NCI-H2196 treated with DMSO at 0.1 percent for 48 hours (cell line): Measurements from ENCODE around the gene PALLD.
"Not testable (repeated sequence)": the region's sequence is repeated elsewhere in the genome, so short reads cannot be mapped to it uniquely, and the experiment has no call there.

Experiments used
- DNase-seq: peaks from one replicate; lab custom pipeline; 2025; ENCODE audit not compliant: unreplicated experiment; lab: John Stamatoyannopoulos, UW

The PALLD gene

DNA sequence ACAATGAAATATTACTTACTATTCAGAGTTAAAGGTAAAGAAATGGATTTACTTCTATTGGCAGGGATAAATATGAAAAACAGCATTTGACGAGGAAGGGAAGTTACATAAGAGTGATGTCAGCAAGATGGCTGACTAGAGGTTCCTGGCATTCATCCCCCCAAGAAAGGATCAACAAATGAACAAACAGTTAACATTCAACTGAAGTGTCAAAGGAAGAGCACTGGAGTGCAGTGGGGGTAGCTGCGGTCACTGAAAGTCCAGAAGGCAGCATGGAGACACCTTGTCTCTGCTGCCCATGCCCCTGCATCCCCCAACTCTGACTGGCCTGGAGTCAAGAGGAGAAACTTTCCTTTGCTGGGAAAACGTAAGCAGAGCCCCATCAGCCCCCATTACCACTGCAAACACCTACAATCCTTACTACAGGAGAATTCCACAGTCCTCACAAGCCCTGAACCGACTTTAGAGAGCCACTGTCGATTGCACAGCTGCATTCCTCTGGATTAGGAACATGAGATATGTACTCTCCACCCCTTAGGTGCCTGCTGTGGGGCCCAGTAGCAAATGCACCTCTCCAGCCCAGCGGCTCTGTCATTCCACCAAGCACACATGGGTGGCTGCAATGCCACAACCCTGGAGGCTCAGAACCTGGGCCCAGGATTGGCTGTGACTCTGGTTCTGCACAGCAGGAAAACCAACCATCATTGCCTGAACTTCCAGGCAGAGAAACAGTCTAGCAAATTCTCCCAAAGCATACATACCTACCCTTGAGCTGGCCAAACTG lies 433.8 kb downstream of the PALLD start:
- DNase-seq, result no peak

- DNase-seq, result no peak
These were observed 434.4 kb downstream of the PALLD start for GRCh38 chr4:168931215-168931650.

DNA sequence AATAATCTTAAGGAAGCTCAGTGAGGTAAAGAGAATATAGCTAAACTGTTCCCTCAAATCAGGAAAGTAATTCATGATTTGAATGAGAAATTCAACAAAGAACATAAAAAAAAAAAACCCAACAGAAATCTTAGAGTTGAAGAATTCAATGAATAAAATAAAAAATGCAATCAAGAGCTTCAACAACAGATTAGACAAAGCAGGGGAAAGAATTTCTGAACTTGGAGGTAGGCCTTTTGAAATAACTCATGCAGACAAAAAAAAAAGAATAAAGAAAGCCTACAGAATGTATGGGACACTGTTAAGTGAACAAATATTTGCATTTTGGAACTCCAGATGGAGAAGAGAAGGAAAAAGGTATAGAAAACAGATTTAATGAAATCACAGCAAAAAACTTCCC lies 435.3 kb downstream of the PALLD start:
- no peak for DNase-seq

- DNase-seq, result no peak
These were observed 436.6 kb downstream of the PALLD start for GRCh38 chr4:168933423-168933822.

DNA sequence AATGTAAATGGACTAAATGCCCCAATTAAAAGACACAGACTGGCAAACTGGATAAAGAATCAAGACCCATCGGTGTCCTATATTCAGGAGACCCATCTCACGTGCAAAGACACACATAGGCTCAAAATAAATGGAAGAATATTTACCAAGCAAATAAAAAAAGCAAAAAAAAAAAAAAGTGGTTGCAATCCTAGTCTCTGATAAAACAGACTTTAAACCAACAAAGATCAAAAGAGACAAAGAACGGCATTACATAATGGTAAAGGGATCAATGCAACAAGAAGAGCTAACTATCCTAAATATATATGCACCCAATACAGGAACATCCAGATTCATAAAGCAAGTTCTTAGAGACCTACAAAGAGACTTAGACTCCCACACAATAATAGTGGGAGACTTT lies 440.6 kb downstream of the PALLD start:
- DNase-seq, result not testable (repeated sequence)

DNA sequence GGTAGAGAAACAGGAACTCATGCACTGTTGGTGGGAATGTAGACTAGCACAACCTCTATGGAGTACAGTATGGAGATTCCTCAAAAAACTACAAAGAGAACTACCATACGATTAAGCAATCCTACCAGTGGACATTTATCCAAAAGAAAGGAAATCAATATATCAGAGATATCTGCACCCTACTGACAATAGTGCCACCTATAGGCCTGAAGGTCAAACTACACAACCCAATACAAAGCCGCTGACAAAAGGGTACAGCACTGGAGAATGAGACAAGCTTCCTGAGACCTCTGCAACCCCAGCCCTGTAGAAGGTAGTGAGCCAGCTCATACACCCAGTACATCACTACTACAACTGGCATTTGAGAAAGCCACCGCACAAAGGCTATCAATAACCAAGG lies 446.1 kb downstream of the PALLD start:
- no peak for DNase-seq

- DNase-seq, result no peak
These were observed 448.4 kb downstream of the PALLD start for GRCh38 chr4:168945291-168945690.

DNA sequence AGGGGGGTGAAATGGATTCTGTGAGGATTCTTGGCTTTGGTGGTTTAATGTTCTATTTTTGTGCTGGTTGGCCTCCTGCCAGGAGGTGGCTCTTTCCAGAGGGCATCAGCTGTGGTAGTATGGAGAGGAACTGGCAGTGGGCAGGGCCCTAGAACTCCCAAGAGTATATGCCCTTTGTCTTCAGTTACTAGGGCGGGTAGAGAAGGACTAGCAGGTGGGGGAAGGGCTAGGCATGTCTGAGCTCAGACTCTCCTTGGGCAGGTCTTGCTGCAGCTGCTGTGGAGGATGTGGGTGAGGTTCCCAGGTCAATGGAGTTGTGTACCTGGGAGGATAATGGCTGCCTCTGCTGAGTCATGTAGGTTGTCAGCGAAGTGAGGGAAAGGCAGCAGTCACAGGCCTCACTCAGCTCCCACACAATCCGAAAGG lies 456.0 kb downstream of the PALLD start:
- not testable (repeated sequence) for DNase-seq

GRCh38 chr4:168955674-168956073 lies 458.8 kb downstream of the PALLD start:
- DNase-seq, result no peak

- DNase-seq, result no peak
These were observed 463.9 kb downstream of the PALLD start for GRCh38 chr4:168960716-168961115.

DNA sequence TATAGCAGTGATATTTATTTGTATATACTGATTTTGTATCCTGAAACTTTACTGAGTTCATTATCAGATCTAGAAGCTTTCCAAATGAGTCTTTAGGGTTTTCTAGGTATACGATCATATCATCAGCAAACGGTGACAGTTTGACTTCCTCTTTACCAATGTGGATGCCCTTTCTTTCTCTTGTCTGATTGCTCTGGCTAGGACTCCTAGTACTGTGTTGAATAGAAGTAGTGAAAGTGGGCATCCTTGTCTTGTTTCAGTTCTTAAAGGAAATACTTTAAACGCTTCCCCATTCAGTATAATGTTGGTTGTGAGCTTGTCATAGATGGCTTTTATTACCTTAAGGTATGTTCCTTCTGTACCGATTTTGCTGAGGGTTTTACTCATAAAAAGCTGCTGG lies 475.7 kb downstream of the PALLD start:
- DNase-seq, result no peak
